WI38 (cell line): ENCODE results near the gene HBS1L.

Experiments
- H3K4me3 ChIP-seq: 2 replicates; pipeline ENCODE4 v1.5.1; 2011; ENCODE audit warnings: low read depth, mild to moderate bottlenecking, control low read depth, low read length
- TF ChIP-seq, protein P1 (sequence below): IDR thresholded peaks from 2 replicates; pipeline ENCODE4 v1.5.1; 2012; ENCODE audit warnings: low read depth, mild to moderate bottlenecking, control low read depth, low read length

The HBS1L gene

GRCh38 chr6:135073756-135074393, 19.3 kb upstream of the HBS1L start:
- H3K4me3 ChIP-seq: no peak overlapping the region
- TF ChIP-seq, protein P1, sequence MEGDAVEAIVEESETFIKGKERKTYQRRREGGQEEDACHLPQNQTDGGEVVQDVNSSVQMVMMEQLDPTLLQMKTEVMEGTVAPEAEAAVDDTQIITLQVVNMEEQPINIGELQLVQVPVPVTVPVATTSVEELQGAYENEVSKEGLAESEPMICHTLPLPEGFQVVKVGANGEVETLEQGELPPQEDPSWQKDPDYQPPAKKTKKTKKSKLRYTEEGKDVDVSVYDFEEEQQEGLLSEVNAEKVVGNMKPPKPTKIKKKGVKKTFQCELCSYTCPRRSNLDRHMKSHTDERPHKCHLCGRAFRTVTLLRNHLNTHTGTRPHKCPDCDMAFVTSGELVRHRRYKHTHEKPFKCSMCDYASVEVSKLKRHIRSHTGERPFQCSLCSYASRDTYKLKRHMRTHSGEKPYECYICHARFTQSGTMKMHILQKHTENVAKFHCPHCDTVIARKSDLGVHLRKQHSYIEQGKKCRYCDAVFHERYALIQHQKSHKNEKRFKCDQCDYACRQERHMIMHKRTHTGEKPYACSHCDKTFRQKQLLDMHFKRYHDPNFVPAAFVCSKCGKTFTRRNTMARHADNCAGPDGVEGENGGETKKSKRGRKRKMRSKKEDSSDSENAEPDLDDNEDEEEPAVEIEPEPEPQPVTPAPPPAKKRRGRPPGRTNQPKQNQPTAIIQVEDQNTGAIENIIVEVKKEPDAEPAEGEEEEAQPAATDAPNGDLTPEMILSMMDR: no peak

DNA sequence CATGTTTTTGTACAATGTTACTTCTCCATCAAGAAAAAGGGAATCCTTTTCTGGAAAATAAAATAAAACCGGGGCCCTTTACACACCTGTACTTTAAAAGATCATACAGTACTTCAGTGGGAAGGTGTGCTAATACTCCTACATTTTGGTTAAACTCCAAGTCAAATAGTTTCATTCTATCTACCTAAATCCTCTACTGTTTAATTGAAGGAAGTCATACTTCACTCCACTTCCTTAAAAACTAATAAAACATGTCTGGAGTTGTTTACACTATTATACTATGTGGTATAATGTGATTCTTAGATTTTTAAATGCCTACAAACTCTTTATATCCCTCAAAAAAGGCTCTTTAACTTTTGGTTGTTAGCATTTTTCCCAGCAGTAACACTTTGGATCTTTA, 18.6 kb upstream of the HBS1L start:
- no peak overlapping the region for H3K4me3 ChIP-seq
- TF ChIP-seq, protein P1: no peak

DNA sequence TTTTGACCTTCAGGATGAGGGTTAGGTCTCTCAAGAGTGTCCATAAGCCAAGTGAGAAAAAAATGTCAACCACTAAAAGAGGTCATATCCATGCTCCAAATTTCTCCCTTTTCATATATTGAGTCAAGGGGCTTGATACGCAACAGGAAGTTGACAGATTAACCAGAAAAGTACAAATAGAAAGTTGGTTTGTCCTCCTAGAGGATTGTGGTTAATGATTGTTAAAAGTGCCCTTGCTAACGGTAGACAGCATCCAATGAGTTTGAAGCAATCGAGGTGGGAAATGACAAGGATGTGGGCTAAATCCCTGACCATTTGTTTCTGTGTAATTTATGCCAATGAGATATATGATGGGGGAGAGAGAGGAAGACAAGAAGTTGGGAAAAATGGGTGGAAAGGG, 18.1 kb upstream of the HBS1L start:
- TF ChIP-seq, protein P1: no peak

DNA sequence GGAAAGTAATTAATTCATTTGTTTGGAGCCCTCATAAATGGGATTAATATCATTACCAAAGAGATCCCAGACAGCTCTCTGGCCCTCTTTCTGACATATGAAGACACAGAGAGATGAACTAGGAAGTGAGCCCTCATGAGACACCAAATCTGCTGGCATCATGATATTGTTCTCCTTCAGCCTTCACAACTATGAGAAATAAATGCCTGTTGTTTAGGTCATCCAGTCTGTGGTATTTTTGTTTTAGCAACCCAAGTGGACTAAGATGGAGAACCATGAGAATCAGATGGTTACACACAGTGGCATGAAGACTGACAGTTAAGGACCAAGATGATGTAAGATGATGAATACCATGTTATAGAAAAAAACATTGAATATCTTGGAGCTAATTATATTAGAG, 16.9 kb upstream of the HBS1L start:
- no peak overlapping the region for H3K4me3 ChIP-seq
- TF ChIP-seq, protein P1: no peak

More for the DNA sequence above, 18.1 kb upstream of the HBS1L start:
- H3K4me3 ChIP-seq: no peak overlapping the region

DNA sequence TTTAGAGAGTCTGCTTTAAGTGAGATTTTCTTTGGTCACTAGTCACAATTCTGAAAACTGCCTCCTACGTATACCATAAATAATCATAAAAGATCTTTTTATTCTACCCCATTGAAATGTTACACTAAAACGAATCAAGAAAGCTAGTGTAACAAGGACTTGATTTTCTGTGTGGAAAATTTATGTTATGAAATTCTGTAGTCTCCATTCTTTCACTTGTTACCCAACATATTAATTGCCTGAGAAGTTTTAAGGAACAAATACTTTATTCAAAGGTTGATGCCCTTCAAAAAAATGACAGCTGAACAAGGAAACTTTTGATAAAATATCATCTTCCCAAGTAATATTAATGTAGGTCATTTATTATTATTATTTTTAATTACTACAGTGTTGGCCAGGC, 13.3 kb upstream of the HBS1L start:
- no peak overlapping the region for H3K4me3 ChIP-seq
- TF ChIP-seq, protein P1: no peak

DNA sequence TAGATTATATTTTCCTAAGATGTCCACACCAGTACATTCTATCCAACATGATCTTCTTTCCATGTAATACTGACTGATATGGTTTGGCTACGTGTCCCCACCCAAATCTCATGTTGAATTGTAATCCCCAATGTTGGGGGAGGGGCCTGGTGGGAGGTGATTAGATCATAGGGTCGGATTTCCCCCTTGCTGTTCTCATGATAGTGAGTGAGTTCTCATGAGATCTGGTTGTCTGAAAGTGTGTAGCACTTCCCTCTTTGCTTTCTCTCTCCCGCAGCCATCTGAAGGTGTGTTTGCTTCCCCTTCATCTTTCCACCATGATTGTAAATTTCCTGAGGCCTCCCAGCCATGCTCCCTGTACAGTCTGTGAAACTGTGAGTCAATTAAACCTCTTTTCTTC, 12.2 kb upstream of the HBS1L start:
- no peak overlapping the region for H3K4me3 ChIP-seq
- TF ChIP-seq, protein P1: no peak

DNA sequence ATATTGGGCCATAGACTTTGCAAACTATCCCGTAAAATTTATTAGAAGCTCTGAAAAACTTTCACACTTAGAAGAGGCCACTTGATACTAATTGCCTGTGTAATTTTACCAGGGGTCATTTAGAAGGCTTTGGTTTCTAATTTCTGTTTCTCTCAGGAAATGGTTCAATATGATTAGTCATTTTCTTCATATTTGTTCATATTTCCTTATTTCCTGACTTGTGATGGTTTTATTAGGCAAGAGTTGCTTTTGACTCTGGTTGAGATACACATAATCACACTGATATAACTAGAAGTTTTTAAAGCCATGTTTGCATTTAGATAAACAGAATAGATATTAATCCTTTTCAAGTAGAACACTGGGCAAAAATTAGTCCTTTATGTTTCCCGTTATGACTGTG, 11.8 kb upstream of the HBS1L start:
- TF ChIP-seq, protein P1: no peak
- no peak overlapping the region for H3K4me3 ChIP-seq
